Neural cell (in vitro differentiated cells): ENCODE results near the gene RCSD1.

Experiments used
- CTCF ChIP-seq: fragments of 450-650 bp; IDR thresholded peaks from 2 replicates; pipeline ENCODE4 v1.5.1; 2014; ENCODE audit warnings: antibody characterized with exemption, mild to moderate bottlenecking, moderate library complexity; ENCODE audit not compliant: poor library complexity, severe bottlenecking
- EP300 ChIP-seq: fragments of 450-650 bp; conservative IDR thresholded peaks from 2 replicates; pipeline ENCODE4 v1.6.1; 2014; ENCODE audit warnings: antibody characterized with exemption, mild to moderate bottlenecking, moderate library complexity; ENCODE audit not compliant: poor library complexity, severe bottlenecking
- EZH2 ChIP-seq: fragments of 200-600, 300-800 bp; shearing (Covaris generic), sonication (generic); IDR thresholded peaks from 2 replicates; pipeline ENCODE4 v1.6.1; 2014; ENCODE audit warnings: antibody characterized with exemption, low read length, borderline replicate concordance, mild to moderate bottlenecking; ENCODE audit not compliant: insufficient read depth, poor library complexity, severe bottlenecking
- MXI1 ChIP-seq: fragments of 450-650 bp; conservative IDR thresholded peaks from 2 replicates; pipeline ENCODE4 v1.6.1; 2014; ENCODE audit warnings: antibody characterized with exemption, mild to moderate bottlenecking; ENCODE audit not compliant: poor library complexity, severe bottlenecking
- POLR2AphosphoS5 ChIP-seq: IDR thresholded peaks from 2 replicates; pipeline ENCODE4 v1.6.1; 2012
- RAD21 ChIP-seq: fragments of 450-650 bp; conservative IDR thresholded peaks from 2 replicates; pipeline ENCODE4 v1.6.1; 2014; ENCODE audit warnings: antibody characterized with exemption, mild to moderate bottlenecking, moderate library complexity
- SMC3 ChIP-seq: fragments of 450-650 bp; conservative IDR thresholded peaks from 2 replicates; pipeline ENCODE4 v1.6.1; 2014; ENCODE audit warnings: antibody characterized with exemption, mild to moderate bottlenecking, moderate library complexity; ENCODE audit not compliant: poor library complexity

DNA sequence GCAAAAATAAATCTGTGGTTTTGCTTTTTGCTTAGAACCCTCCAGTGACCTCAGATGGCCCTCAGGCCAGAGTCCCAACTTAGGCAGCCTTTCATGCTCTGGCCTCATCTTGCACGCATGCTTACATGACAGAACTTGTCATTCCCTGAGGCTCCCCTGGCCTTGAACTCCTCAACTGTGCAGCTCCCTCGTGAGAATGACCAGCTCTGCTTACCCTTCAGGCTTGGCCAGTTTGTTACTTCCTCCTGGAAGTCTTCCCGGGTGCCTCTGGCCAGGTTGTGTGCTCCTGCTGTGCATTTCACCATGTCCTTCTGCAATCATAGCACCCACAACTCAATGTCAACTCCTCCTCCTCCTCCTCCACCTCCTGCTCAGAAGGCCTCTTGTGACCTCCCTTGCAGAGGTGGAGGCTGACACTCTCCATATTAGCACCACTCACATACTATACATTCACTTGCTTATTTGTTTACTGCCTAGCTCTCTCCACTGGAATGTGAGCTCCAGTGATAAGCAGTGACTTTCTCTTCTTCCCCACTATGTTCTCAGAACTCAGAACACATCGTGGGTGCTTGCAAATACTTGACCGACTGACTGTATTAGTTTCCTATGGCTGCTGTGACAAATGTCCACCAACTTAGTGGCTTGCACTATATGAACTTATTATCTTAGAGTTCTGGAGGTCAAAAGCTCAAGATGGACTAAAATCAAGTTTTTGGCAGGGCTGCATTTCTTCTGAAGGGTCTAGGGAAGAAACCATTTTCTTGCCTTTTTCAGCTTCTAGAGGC is 41.9 kb downstream of the RCSD1 start:
- TF ChIP-seq CTCF (no peak), MXI1 (no peak), SMC3 (no peak), EZH2 (no peak), EP300 (no peak), POLR2AphosphoS5 (no peak), RAD21 (no peak)
